ENCODE results near the gene SLC1A1.

Gene SLC1A1

GRCh38 chr9:4547016-4547415 lies 56.7 kb downstream of the SLC1A1 start:
- no peak for DNase-seq

- no peak for DNase-seq
Observed at GRCh38 chr9:4548811-4549725, 58.8 kb downstream of the SLC1A1 start.

- no peak for DNase-seq
Observed at GRCh38 chr9:4549751-4550295, 59.6 kb downstream of the SLC1A1 start.

GRCh38 chr9:4550777-4551484 lies 60.7 kb downstream of the SLC1A1 start:
- no peak for DNase-seq

- DNase-seq: no peak
Observed at GRCh38 chr9:4553951-4554381, 63.7 kb downstream of the SLC1A1 start.

GRCh38 chr9:4555236-4555635 lies 65.0 kb downstream of the SLC1A1 start:
- no peak for DNase-seq

- DNase-seq: no peak
Observed at GRCh38 chr9:4558371-4558998, 68.2 kb downstream of the SLC1A1 start.

- no peak for DNase-seq
Observed at GRCh38 chr9:4559261-4560182, 69.3 kb downstream of the SLC1A1 start.

GRCh38 chr9:4563105-4563504 lies 72.8 kb downstream of the SLC1A1 start:
- no peak for DNase-seq

GRCh38 chr9:4566806-4567205 lies 76.5 kb downstream of the SLC1A1 start:
- DNase-seq: no peak

GRCh38 chr9:4567601-4568000 lies 77.3 kb downstream of the SLC1A1 start:
- DNase-seq: no peak

GRCh38 chr9:4569101-4569500 lies 78.8 kb downstream of the SLC1A1 start:
- no peak for DNase-seq

- no peak for DNase-seq
Observed at GRCh38 chr9:4572184-4572826, 82.0 kb downstream of the SLC1A1 start.

GRCh38 chr9:4573176-4573575 lies 82.9 kb downstream of the SLC1A1 start:
- DNase-seq: no peak

GRCh38 chr9:4573634-4574389 lies 83.5 kb downstream of the SLC1A1 start:
- no peak for DNase-seq

GRCh38 chr9:4574657-4575243 lies 84.5 kb downstream of the SLC1A1 start:
- peak; percentile 16 for DNase-seq

- no peak for DNase-seq
Observed at GRCh38 chr9:4575997-4576396, 85.7 kb downstream of the SLC1A1 start.

- DNase-seq: no peak
Observed at GRCh38 chr9:4576448-4576847, 86.2 kb downstream of the SLC1A1 start.

- DNase-seq: no peak
Observed at GRCh38 chr9:4579001-4579400, 88.7 kb downstream of the SLC1A1 start.

- DNase-seq: no peak
Observed at GRCh38 chr9:4581035-4581760, 90.9 kb downstream of the SLC1A1 start.
